ENCODE data around the gene FTH1. TPM values are rescaled to one million over a fixed set of nuclear protein-coding genes. Genes with fewer than 3 reads are reported as not detected.

The FTH1 gene
- total RNA-seq, 1 experiment from 2014 or later: 3,345 TPM

DNA sequence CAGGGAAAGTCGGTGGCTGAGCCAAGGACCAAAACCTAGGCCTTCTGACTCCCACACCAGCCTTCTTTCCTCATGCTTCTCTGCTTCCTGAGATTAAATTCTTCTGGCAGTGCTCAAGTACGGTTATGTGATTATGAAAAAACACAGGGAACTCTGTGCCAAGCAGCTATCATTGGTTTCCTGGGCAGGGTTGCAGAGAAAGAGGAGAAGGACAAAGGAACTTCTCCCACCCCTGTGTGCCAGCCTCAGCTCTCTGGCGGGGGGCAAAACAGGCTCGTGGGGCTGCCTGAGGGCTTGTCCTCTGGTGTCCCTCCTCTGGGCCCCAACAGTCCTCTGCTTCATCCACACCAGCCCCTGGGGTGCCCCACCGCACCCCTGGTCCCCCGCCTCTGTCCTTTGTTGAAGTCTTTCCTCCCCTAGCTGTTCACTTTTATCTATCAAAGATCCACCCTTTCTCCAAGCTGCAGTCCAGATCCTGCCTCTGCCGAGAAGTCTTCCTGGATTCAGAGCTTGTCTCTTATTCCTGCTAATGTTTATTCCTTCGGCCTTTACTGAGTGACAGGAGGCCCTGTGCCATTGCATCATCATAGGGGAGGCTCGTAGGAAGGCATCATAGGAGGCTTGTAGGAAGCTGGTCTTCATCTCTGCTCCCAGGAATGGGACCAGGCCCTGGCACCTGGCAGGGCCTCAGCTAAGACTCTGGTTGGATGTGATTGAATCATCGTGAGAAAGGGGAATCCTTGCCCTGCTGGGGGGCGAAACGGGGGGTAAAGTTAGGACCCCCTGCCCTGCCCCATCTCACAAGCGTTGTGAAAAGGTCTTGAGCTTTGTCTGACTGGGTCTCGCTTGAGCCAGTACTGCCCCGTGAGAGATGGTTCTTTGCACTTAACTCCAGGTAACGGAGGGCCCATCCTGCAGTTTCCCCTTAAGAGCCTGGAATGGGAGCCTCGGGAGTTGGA lies 11.5 kb upstream of the FTH1 start:
- Histone ChIP-seq H3K9me2 (ENCODE audit: insufficient read depth) (no peaks in the 10 kb centered on the region), H3K27me3 (ENCODE audit: insufficient read depth, low read length) (no peaks in the 10 kb centered on the region), H2AFZ (ENCODE audit: low read depth, low read length, poor library complexity, severe bottlenecking) (no peak overlapping the region), H3K79me2 (ENCODE audit: insufficient read depth, low read length) (no peaks in the 10 kb centered on the region), H4K20me1 (ENCODE audit: insufficient read depth) (no peaks in the 10 kb centered on the region), H3K27ac (ENCODE audit: low read depth, low read length) (no peak overlapping the region), H3K36me3 (ENCODE audit: control insufficient read depth in 1 of 2, insufficient read depth in 2 of 2, low read length in 2 of 2) (no peaks in the 10 kb centered on the region), H3K9ac (ENCODE audit: low read length) (no peak overlapping the region), H3K4me2 (ENCODE audit: low read length) (no peak overlapping the region), H3K4me3 (replicated peaks in 1 of 2; ENCODE audit: low read depth in 1 of 2, low read length in 2 of 2) (no peak overlapping the region), H3K4me1 (ENCODE audit: control insufficient read depth in 1 of 2, insufficient read depth in 2 of 2, low read length in 2 of 2) (peaks cover 5 to 7% of the 10 kb centered on the region in 2 experiments; a peak in 3 of 4 replicates), H3K9me3 (ENCODE audit: control insufficient read depth in 1 of 2, insufficient read depth in 1 of 2, low read depth in 1 of 2, low read length in 2 of 2) (no peaks in the 10 kb centered on the region)
- ChIA-PET CTCF (no interaction called here), POLR2A (interaction anchor here (4.6 kb wide), 1 partner anchor 12 kb away, joined by 25 read pairs; the partner anchor contains the start of gene FTH1), RAD21 (ENCODE audit: low non-redundant PET in 1 of 2, low total read pairs in 2 of 2, uncharacterized antibody in 2 of 2, unreplicated experiment in 2 of 2) (no interaction called here)
- DNase-seq (ENCODE audit: low read depth, low spot score): no peak
- intact Hi-C loops (cut with micrococcal nuclease): no loop called here
- ATAC-seq: no peak
- TF ChIP-seq, protein P1, sequence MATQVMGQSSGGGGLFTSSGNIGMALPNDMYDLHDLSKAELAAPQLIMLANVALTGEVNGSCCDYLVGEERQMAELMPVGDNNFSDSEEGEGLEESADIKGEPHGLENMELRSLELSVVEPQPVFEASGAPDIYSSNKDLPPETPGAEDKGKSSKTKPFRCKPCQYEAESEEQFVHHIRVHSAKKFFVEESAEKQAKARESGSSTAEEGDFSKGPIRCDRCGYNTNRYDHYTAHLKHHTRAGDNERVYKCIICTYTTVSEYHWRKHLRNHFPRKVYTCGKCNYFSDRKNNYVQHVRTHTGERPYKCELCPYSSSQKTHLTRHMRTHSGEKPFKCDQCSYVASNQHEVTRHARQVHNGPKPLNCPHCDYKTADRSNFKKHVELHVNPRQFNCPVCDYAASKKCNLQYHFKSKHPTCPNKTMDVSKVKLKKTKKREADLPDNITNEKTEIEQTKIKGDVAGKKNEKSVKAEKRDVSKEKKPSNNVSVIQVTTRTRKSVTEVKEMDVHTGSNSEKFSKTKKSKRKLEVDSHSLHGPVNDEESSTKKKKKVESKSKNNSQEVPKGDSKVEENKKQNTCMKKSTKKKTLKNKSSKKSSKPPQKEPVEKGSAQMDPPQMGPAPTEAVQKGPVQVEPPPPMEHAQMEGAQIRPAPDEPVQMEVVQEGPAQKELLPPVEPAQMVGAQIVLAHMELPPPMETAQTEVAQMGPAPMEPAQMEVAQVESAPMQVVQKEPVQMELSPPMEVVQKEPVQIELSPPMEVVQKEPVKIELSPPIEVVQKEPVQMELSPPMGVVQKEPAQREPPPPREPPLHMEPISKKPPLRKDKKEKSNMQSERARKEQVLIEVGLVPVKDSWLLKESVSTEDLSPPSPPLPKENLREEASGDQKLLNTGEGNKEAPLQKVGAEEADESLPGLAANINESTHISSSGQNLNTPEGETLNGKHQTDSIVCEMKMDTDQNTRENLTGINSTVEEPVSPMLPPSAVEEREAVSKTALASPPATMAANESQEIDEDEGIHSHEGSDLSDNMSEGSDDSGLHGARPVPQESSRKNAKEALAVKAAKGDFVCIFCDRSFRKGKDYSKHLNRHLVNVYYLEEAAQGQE (IDR thresholded peaks at IDR 0.05; ENCODE audit: low read depth): no peak
- TF ChIP-seq, protein P2, sequence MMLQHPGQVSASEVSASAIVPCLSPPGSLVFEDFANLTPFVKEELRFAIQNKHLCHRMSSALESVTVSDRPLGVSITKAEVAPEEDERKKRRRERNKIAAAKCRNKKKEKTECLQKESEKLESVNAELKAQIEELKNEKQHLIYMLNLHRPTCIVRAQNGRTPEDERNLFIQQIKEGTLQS (IDR thresholded peaks at IDR 0.05): no peak
- TF ChIP-seq, protein P3, sequence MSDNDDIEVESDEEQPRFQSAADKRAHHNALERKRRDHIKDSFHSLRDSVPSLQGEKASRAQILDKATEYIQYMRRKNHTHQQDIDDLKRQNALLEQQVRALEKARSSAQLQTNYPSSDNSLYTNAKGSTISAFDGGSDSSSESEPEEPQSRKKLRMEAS (IDR thresholded peaks at IDR 0.05): no peak
- TF ChIP-seq ZNF274 (IDR thresholded peaks at IDR 0.05; ENCODE audit: low read depth, low read length) (no peak), EGR1 (IDR thresholded peaks at IDR 0.05; ENCODE audit: low read depth) (no peak), SRF (IDR thresholded peaks at IDR 0.05; ENCODE audit: low read depth) (no peak), CEBPB (IDR thresholded peaks at IDR 0.05; ENCODE audit: low read depth) (no peak), TCF7L2 (IDR thresholded peaks at IDR 0.05; ENCODE audit: borderline replicate concordance, extremely low read depth, insufficient read depth, insufficient read length) (no peak), EZH2 (IDR thresholded peaks at IDR 0.05) (no peak), ELF1 (IDR thresholded peaks at IDR 0.05; ENCODE audit: borderline replicate concordance, low read depth) (no peak), POLR2A (IDR thresholded peaks at IDR 0.05; ENCODE audit: borderline replicate concordance, extremely low read depth, insufficient read depth, insufficient read length) (no peak), EZH2phosphoT487 (IDR thresholded peaks at IDR 0.05; ENCODE audit: borderline replicate concordance) (no peak), POLR2AphosphoS5 (IDR thresholded peaks at IDR 0.05; ENCODE audit: low read depth, low read length) (no peak), CBX3 (IDR thresholded peaks at IDR 0.05; ENCODE audit: low read depth) (no peak), SP1 (IDR thresholded peaks at IDR 0.05; ENCODE audit: low read depth) (no peak)
- TF ChIP-seq, protein P4, sequence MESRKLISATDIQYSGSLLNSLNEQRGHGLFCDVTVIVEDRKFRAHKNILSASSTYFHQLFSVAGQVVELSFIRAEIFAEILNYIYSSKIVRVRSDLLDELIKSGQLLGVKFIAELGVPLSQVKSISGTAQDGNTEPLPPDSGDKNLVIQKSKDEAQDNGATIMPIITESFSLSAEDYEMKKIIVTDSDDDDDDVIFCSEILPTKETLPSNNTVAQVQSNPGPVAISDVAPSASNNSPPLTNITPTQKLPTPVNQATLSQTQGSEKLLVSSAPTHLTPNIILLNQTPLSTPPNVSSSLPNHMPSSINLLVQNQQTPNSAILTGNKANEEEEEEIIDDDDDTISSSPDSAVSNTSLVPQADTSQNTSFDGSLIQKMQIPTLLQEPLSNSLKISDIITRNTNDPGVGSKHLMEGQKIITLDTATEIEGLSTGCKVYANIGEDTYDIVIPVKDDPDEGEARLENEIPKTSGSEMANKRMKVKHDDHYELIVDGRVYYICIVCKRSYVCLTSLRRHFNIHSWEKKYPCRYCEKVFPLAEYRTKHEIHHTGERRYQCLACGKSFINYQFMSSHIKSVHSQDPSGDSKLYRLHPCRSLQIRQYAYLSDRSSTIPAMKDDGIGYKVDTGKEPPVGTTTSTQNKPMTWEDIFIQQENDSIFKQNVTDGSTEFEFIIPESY (IDR thresholded peaks at IDR 0.05; ENCODE audit: extremely low read depth, insufficient replicate concordance, low read length): no peak
- no TSS peak for BruUV-seq (replicated peaks)
